Retinal pigment epithelial cell (primary cell): ENCODE measurements around the gene APOBEC3H.
"Not testable (repeated sequence)": the region's sequence is repeated elsewhere in the genome, so short reads cannot be mapped to it uniquely, and the experiment has no call there.

Experiments used
- DNase-seq: peaks from one replicate; pipeline ENCODE4 v3.0.0-alpha.2; 2010; ENCODE audit warnings: low read depth
- H3K4me3 ChIP-seq: 2 replicates; pipeline ENCODE4 v1.5.1; 2011; ENCODE audit warnings: mild to moderate bottlenecking, low read length, control low read depth, moderate library complexity
- TF ChIP-seq, protein P1 (sequence below): conservative IDR thresholded peaks from 2 replicates; pipeline ENCODE4 v1.5.1; 2011; ENCODE audit warnings: low read depth, low read length, control low read depth, inconsistent platforms

The APOBEC3H gene

GRCh38 chr22:39070186-39070585, 26.9 kb upstream of the APOBEC3H start:
- no peak overlapping the region for H3K4me3 ChIP-seq
- TF ChIP-seq, protein P1, sequence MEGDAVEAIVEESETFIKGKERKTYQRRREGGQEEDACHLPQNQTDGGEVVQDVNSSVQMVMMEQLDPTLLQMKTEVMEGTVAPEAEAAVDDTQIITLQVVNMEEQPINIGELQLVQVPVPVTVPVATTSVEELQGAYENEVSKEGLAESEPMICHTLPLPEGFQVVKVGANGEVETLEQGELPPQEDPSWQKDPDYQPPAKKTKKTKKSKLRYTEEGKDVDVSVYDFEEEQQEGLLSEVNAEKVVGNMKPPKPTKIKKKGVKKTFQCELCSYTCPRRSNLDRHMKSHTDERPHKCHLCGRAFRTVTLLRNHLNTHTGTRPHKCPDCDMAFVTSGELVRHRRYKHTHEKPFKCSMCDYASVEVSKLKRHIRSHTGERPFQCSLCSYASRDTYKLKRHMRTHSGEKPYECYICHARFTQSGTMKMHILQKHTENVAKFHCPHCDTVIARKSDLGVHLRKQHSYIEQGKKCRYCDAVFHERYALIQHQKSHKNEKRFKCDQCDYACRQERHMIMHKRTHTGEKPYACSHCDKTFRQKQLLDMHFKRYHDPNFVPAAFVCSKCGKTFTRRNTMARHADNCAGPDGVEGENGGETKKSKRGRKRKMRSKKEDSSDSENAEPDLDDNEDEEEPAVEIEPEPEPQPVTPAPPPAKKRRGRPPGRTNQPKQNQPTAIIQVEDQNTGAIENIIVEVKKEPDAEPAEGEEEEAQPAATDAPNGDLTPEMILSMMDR = no peak
- no peak for DNase-seq

DNA sequence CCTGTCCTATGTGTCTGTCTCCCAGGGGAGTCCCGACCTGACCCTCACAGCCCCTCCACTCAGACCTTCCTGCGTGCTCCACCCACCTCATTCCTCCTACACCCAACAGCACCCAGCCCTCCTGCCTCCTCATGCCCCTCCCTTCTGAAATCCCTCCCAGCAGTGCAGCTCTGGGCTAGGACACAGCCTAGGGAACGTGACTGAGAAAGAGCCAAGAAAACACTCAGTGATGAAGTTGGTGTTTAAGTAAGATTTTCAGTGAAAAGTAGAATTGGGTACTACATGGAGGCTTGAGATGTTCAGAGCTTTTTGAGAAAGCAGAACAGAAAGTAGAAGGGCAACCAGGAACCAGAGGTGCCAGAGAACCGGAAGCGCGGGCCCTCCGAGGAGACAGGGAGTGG, 24.5 kb upstream of the APOBEC3H start:
- H3K4me3 ChIP-seq, DNase-seq: not testable (repeated sequence)

- H3K4me3 ChIP-seq = no peak overlapping the region
- TF ChIP-seq, protein P1 = no peak
- DNase-seq = no peak
Measured at GRCh38 chr22:39073981-39074380, 23.1 kb upstream of the APOBEC3H start.

GRCh38 chr22:39076155-39077025, 20.7 kb upstream of the APOBEC3H start:
- not testable (repeated sequence) for H3K4me3 ChIP-seq, DNase-seq

DNA sequence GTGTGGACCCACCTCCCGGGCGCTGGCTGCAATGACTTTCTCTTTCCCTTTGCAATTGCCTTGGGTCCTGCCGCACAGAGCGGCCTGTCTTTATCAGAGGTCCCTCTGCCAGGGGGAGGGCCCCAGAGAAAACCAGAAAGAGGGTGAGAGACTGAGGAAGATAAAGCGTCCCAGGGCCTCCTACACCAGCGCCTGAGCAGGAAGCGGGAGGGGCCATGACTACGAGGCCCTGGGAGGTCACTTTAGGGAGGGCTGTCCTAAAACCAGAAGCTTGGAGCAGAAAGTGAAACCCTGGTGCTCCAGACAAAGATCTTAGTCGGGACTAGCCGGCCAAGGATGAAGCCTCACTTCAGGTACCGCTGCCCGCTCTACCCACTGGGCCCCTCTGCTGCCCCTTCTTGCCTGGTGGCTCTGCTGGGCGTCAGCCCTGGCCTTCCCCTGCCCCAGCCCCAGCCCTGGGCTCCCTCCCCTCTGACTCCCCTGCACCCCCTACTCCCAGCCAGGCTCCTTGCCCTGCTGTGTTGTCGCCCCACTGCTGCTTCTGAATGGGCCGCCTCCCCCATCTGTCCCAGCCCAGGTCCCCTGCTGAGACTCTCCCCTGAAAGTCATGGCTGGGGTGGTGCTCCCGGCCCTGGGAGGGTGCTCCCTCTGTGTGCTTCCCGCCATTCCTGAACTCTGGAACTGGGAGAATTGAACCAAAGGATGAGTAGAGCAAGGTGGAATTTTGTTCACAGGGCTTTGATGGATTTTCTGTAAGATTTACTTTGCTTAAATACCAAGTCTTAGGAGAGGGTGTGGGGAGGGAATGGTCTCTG, 19.8 kb upstream of the APOBEC3H start, which contains the start of gene APOBEC3G:
Gene APOBEC3G (plus strand): TSS at position 250 of the 815 bp plus-strand sequence. CDS start 87 bp downstream, at position 337.
- not testable (repeated sequence) for DNase-seq, H3K4me3 ChIP-seq

GRCh38 chr22:39077912-39078311, 19.1 kb upstream of the APOBEC3H start:
- DNase-seq, H3K4me3 ChIP-seq: not testable (repeated sequence)

GRCh38 chr22:39078329-39078728, 18.7 kb upstream of the APOBEC3H start:
- TF ChIP-seq, protein P1 = no peak
- H3K4me3 ChIP-seq = no peak overlapping the region
- DNase-seq = no peak

- H3K4me3 ChIP-seq, DNase-seq: not testable (repeated sequence)
Measured at GRCh38 chr22:39079054-39079637, 17.9 kb upstream of the APOBEC3H start.

GRCh38 chr22:39080052-39080762, 16.8 kb upstream of the APOBEC3H start:
- DNase-seq = no peak
- no peak overlapping the region for H3K4me3 ChIP-seq

More at GRCh38 chr22:39080052-39080762, 16.8 kb upstream of the APOBEC3H start:
- TF ChIP-seq, protein P1 = no peak
